Karpas-422 (cell line): Measurements from ENCODE around the gene MRFAP1. TPM values are rescaled to one million over a fixed set of nuclear protein-coding genes. Genes with fewer than 3 reads are reported as not detected.

Experiments
- DNase-seq: peaks from one replicate; pipeline ENCODE4 v3.0.0-alpha.2; 2015
- H2AFZ ChIP-seq: fragments of 200-600 bp; sonication (generic); 2 replicates; pipeline ENCODE4 v1.6.1; 2014; ENCODE audit warnings: antibody characterized with exemption, low read length, mixed read lengths
- H3K27ac ChIP-seq: fragments of 200-600 bp; sonication (generic); 2 replicates; pipeline ENCODE4 v1.5.1; 2014; ENCODE audit warnings: mild to moderate bottlenecking, low read length, moderate library complexity
- H3K27me3 ChIP-seq: fragments of 200-600 bp; sonication (generic); 2 replicates; pipeline ENCODE4 v1.6.1; 2014; ENCODE audit warnings: low read length, mixed read lengths
- H3K36me3 ChIP-seq: fragments of 200-600 bp; sonication (generic); 2 replicates; pipeline ENCODE4 v1.6.1; 2014; ENCODE audit warnings: low read length, mixed read lengths; ENCODE audit not compliant: insufficient read depth
- H3K4me1 ChIP-seq: fragments of 200-600 bp; sonication (generic); 2 replicates; pipeline ENCODE4 v1.6.1; 2014; ENCODE audit warnings: mild to moderate bottlenecking, low read length, mixed read lengths
- H3K4me2 ChIP-seq: fragments of 200-600 bp; sonication (generic); 2 replicates; pipeline ENCODE4 v1.6.1; 2014; ENCODE audit warnings: low read length, low read depth, mild to moderate bottlenecking; ENCODE audit not compliant: poor library complexity, severe bottlenecking
- H3K4me3 ChIP-seq: fragments of 200-600 bp; sonication (generic); 2 replicates; pipeline ENCODE4 v1.5.1; 2014; ENCODE audit warnings: mild to moderate bottlenecking, antibody characterized with exemption, low read length, mixed read lengths
- H3K79me2 ChIP-seq: fragments of 200-600 bp; sonication (generic); 2 replicates; pipeline ENCODE4 v1.6.1; 2014; ENCODE audit warnings: mild to moderate bottlenecking, low read length, mixed read lengths
- H3K9ac ChIP-seq: fragments of 200-600 bp; sonication (generic); 2 replicates; pipeline ENCODE4 v1.6.0; 2014; ENCODE audit warnings: low read length
- H3K9me2 ChIP-seq: fragments of 200-600 bp; sonication (generic), shearing (Covaris generic); replicated peaks from 2 replicates; pipeline ENCODE4 v1.6.0; 2014; ENCODE audit warnings: mild to moderate bottlenecking, low read length, moderate library complexity; ENCODE audit not compliant: insufficient read depth
- H3K9me3 ChIP-seq: fragments of 300-700, 200-600 bp; sonication (generic); 2 replicates; pipeline ENCODE4 v1.6.1; 2014; ENCODE audit warnings: low read length, mixed read lengths
- H4K20me1 ChIP-seq: fragments of 200-600 bp; sonication (generic); 2 replicates; pipeline ENCODE4 v1.6.1; 2014; ENCODE audit warnings: mild to moderate bottlenecking, antibody characterized with exemption, low read length, low read depth; ENCODE audit not compliant: insufficient read depth
- total RNA-seq: library from RNA; depleted of rRNA; stranded (reverse); fragments of >200 nt; shearing (Covaris generic); gene quantifications from 2 replicates; pipeline ENCODE4 v1.2.3, GENCODE V29; 2014; ENCODE audit warnings: low replicate concordance

MRFAP1 gene
- total RNA-seq, 1 experiment from 2014 or later, result 28.8 TPM

DNA sequence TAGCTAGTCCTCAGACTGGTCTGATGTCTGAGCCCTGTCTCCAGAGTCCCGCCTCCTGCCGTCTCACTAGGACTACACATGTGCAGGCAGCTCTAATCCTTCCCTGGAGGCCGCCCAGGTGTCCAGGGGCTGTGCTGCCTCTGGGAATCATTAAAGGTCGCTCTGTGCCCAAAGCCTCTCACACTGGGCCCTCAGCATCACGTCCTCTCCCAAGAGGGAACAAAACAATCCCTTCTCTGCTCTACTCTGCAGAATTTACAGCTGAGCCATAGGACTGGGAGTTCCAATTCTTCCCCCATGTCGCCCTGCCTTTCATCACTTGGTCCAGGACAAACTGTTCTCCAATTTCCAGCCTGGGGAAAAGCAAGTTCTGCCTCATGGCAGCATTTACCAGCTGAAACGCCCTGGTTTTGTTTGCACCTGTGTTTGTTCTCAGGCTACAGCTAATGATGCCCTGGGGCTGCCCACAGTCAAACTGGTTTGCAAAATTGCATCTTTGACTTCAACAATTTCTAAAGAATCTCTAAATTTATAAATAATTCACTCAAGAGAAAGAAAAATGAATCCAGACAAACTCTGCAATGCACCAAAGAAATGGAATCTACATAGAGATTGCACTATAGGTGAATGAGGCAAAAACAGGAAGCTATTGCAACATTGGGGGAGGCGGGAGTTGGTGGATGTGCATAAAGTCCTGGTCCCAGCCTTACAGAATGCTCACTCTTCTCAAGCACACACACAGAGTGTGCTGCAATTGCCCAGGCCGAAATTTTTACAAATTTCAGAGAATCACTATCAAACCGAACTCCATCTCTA, 7.2 kb upstream of the MRFAP1 start:
- H3K9ac ChIP-seq, result peak overlapping the region; percentile 42; the same call in 1 of the 2 replicates
- H2AFZ ChIP-seq, result no peak overlapping the region; the same call in 1 of the 2 replicates
- no peaks in the 10 kb centered on the region for H3K79me2 ChIP-seq
- peak overlapping the region; percentile 51; the same call in 1 of the 2 replicates for H3K27ac ChIP-seq
- H3K4me3 ChIP-seq, result no peak overlapping the region
- no peaks in the 10 kb centered on the region for H4K20me1 ChIP-seq
- no peaks in the 10 kb centered on the region for H3K27me3 ChIP-seq
- H3K4me1 ChIP-seq, result peaks cover 12% of the 10 kb centered on the region
- H3K36me3 ChIP-seq, result no peaks in the 10 kb centered on the region
- H3K9me3 ChIP-seq, result no peaks in the 10 kb centered on the region
- H3K4me2 ChIP-seq, result no peak overlapping the region
- no peaks in the 10 kb centered on the region for H3K9me2 ChIP-seq
- peak; percentile 70 for DNase-seq

DNA sequence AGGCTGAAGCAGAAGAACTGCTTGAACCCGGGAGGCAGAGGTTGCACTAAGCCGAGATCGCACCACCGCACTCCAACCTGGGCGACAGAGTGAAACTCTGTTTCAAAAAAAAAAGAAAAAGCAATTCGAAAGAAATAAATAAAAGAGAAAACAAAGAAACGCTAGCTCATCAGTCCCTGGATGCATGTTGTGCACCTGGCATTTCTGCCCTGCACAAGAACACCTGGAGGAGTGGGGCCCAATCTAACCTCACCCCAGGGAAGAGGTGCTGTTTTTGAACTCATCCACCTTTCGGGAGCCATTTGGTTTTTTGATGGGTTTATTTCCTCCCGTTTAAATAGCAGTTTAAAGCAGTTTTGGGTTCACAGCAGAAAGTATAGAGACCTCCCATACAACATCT, 5.7 kb upstream of the MRFAP1 start:
- no peak overlapping the region for H3K9ac ChIP-seq
- H3K36me3 ChIP-seq, result no peaks in the 10 kb centered on the region
- H3K9me3 ChIP-seq, result no peaks in the 10 kb centered on the region
- no peak overlapping the region for H3K27ac ChIP-seq
- DNase-seq, result no peak
- H3K4me2 ChIP-seq, result no peak overlapping the region
- H3K27me3 ChIP-seq, result no peaks in the 10 kb centered on the region
- H4K20me1 ChIP-seq, result no peaks in the 10 kb centered on the region
- H3K9me2 ChIP-seq, result no peaks in the 10 kb centered on the region
- no peak overlapping the region for H3K4me3 ChIP-seq
- peaks cover 12% of the 10 kb centered on the region for H3K4me1 ChIP-seq
- no peaks in the 10 kb centered on the region for H3K79me2 ChIP-seq
- H2AFZ ChIP-seq, result no peak overlapping the region

DNA sequence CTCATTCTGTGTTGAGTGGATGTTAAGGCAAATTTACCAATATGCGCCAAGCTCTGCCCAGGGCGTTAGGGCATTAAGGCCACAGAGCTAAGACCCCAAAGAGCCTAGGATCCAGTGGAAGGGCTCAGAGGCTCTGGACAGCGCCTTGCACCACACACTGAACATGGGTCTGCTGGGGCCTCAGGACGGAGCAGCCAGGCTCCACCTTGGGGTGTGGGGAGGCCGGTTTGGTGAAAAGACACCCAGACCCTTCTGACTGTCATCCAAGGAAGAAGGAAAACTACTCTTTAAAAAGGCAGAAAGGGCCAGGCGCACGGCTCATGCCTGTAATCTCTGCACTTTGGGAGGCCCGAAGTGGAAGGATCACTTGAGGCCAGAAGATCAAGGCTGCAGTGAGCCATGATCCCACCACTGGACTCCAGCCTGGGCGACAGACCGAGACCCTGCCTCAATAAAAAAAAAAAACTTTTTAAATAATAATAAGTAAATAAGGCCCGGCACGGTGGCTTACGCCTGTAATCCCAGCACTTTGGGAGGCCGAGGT, 1.3 kb upstream of the MRFAP1 start:
- peaks cover 19% of the 10 kb centered on the region for H3K36me3 ChIP-seq
- peak overlapping the region; percentile 88 for H3K4me2 ChIP-seq
- H3K4me3 ChIP-seq, result no peak overlapping the region
- no peak overlapping the region for H3K27ac ChIP-seq
- no peak for DNase-seq
- H4K20me1 ChIP-seq, result peaks cover 24% of the 10 kb centered on the region
- no peaks in the 10 kb centered on the region for H3K27me3 ChIP-seq
- no peak overlapping the region for H2AFZ ChIP-seq
- peaks cover 16% of the 10 kb centered on the region for H3K4me1 ChIP-seq
- no peak overlapping the region for H3K9ac ChIP-seq
- no peaks in the 10 kb centered on the region for H3K9me3 ChIP-seq
- peaks cover 14% of the 10 kb centered on the region for H3K79me2 ChIP-seq
- H3K9me2 ChIP-seq, result no peaks in the 10 kb centered on the region

DNA sequence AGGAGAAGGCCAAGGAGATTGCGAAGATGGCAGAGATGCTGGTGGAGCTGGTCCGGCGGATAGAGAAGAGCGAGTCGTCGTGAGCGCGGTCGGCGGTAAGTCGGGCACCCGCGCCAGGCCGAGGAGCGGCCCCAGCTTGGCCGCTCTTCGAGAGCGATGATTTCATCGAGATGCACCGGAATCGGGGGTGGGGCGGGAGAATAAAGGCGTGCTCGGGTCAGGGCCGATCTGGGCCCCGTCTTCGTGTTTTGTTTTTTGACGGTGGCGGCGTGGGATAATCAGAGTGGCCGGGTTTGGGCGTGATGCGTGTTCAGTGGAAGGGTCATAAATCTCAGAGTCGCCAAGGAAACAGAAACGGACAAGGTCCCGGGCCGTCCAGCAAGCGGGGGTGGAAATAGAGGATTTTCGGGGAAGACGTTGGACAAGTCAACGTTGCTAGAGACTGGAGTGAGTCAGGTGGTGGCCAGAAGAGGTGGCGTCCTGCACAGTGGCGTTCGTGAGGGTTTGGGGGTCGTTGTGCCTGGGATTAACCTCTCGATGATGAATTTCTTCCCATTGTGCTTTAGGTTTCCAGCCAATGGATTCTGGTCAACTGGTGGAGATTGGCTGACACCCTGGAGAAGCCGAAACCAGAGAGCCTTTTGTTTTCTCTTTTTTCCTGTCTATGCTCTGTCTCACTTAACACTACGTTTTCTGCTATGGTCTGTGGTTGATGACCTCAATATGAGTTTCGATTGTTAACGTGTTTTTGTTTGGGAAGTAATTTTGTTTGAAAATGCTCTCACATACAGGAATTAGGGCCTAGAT, 882 bp downstream of the MRFAP1 start:
- DNase-seq, result peak; percentile 81
- Histone ChIP-seq H3K27me3 (no peaks in the 10 kb centered on the region), H3K9me2 (no peaks in the 10 kb centered on the region), H3K36me3 (peaks cover 19% of the 10 kb centered on the region), H3K27ac (peak overlapping the region; percentile 84), H3K4me1 (peaks cover 16% of the 10 kb centered on the region), H4K20me1 (peaks cover 24% of the 10 kb centered on the region), H3K4me3 (peak overlapping the region; percentile 80), H3K4me2 (peak overlapping the region; percentile 88), H2AFZ (no peak overlapping the region), H3K79me2 (peaks cover 14% of the 10 kb centered on the region), H3K9ac (peak overlapping the region; percentile 94), H3K9me3 (no peaks in the 10 kb centered on the region)

DNA sequence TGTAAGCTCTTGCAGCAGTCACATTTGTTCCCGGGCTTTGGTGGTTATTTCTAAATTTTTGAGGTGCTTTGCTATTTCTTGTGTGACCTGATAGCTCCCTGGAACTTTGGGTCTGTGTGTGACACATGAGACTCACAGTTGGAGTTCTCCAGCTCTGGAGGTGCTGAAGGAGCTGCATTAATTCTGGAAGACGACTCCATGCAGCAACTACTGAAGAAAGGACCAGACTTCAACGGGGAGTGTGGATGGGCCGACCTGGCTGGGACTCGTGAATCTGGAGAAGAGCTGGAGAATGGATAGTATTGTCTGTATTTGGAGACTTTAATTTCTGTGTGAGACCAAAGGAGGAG, 1.5 kb downstream of the MRFAP1 start:
- Histone ChIP-seq H3K9me2 (no peaks in the 10 kb centered on the region), H3K27me3 (no peaks in the 10 kb centered on the region), H3K36me3 (peaks cover 19% of the 10 kb centered on the region), H2AFZ (no peak overlapping the region), H3K9me3 (no peaks in the 10 kb centered on the region), H3K9ac (peak overlapping the region; percentile 94), H3K4me1 (peaks cover 16% of the 10 kb centered on the region), H3K27ac (no peak overlapping the region), H3K4me2 (peak overlapping the region; percentile 88), H3K79me2 (peaks cover 14% of the 10 kb centered on the region), H4K20me1 (peaks cover 24% of the 10 kb centered on the region), H3K4me3 (peak overlapping the region; percentile 80)
- DNase-seq, result no peak

DNA sequence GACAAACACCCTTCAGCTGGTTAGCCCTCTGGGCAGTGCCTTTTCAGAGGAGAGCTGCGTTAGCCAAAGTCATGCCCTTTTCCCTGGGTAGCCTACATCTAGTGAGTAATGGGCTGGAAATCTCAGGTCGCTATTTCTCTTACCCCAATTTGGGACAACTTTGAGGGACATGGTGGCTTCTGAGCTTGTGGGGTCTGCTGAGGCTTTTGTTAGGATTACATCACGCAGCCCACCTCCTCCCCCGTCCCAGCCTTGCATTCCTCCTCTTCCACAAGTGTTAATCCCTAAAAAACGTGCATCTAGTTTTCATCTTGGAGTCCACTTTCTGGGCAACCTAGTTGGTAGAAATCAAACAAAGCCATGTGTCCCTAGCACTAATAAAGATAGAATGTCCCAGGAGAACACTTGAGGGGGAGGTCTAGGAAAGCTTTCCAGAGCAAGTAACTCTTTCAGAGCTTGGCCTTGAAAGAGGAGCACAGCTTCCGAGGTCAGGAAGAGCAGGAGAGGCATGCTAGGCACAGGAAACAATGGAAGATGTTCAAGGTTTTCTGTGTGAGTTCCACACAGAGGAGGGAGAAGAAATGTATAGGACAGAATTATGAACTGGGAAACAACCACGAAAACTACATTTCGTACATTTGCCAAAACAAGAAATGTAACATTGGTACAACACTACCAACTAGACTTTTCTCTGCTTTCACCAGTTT, 2.8 kb downstream of the MRFAP1 start:
- DNase-seq, result no peak
- Histone ChIP-seq H4K20me1 (peaks cover 24% of the 10 kb centered on the region), H3K9ac (no peak overlapping the region), H3K27ac (no peak overlapping the region), H2AFZ (no peak overlapping the region), H3K9me3 (no peaks in the 10 kb centered on the region), H3K4me2 (no peak overlapping the region), H3K27me3 (no peaks in the 10 kb centered on the region), H3K79me2 (peaks cover 14% of the 10 kb centered on the region), H3K4me1 (peaks cover 16% of the 10 kb centered on the region), H3K36me3 (peaks cover 19% of the 10 kb centered on the region), H3K9me2 (no peaks in the 10 kb centered on the region), H3K4me3 (no peak overlapping the region)

DNA sequence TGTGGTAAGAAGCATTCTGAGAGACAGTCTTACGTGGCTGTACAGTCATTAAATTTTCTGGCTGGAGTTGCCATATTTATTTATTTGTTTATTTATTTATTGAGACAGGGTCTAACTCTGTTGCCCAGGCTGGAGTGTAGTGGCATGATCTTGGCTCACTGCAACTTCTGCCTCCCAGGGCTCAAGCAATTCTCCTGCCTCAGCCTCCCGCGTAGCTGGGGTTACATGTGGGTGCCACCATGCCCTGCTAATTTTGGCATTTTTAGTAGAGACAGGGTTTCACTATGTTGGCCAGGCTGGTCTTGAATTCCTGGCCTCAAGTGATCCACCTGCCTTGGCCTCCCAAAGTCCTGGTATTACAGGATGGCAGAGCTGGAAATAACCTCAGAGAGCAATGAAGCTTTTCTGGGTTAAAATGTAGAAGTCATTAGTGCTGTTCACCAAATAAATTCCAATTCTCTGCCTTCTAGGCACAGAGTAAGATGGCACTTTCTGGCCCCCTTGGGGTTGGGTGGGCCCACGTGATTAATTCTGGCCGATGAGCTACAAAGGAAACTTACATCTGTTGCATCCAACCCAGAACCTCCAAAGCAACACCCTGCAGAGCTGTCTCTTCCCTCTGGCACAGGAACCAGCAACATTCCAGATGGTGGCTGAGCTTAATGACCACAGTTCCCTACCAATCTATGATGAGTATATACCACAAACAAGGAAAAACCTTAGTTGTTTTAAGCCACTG, 4.5 kb downstream of the MRFAP1 start:
- Histone ChIP-seq H3K27me3 (no peaks in the 10 kb centered on the region), H3K27ac (no peak overlapping the region), H3K9me2 (no peaks in the 10 kb centered on the region)

More for the DNA sequence above, 4.5 kb downstream of the MRFAP1 start:
- Histone ChIP-seq H3K4me1 (peaks cover 13% of the 10 kb centered on the region), H3K9ac (no peak overlapping the region), H3K9me3 (no peaks in the 10 kb centered on the region), H3K4me3 (no peak overlapping the region), H3K4me2 (no peak overlapping the region), H3K36me3 (peaks cover 19% of the 10 kb centered on the region), H4K20me1 (peaks cover 24% of the 10 kb centered on the region), H2AFZ (no peak overlapping the region), H3K79me2 (peaks cover 14% of the 10 kb centered on the region)
- peak; percentile 62 for DNase-seq
